SK-N-SH (cell line): Measurements from ENCODE around the gene QSOX2. TPM values are rescaled to one million over a fixed set of nuclear protein-coding genes. Genes with fewer than 3 reads are reported as not detected.

Source experiments
- CTCF ChIA-PET: fragments of 300-600, 350-600 bp; formaldehyde crosslinking; extraction: SDS; loops from one replicate; lab custom pipeline; 2021; lab: Yijun Ruan, JAX
- POLR2A ChIA-PET: fragments of 350-600 bp; sonication (Branson Sonifier 250); formaldehyde crosslinking; extraction: SDS; loops from one replicate; lab custom pipeline; 2020; ENCODE audit warnings: antibody characterized with exemption, inconsistent platforms; lab: Yijun Ruan, JAX
- DNase-seq: peaks from one replicate; pipeline ENCODE4 v3.0.0; 2012
- H2AFZ ChIP-seq: fragments of 200-600 bp; sonication (generic); 2 replicates; pipeline ENCODE4 v1.8.1; 2016; ENCODE audit warnings: antibody characterized with exemption, mild to moderate bottlenecking, low read depth
- H3F3A ChIP-seq: fragments of 200-600 bp; sonication (generic); replicated peaks from 2 replicates; pipeline ENCODE3; 2016; ENCODE audit warnings: antibody characterized with exemption, mild to moderate bottlenecking; ENCODE audit not compliant: insufficient read depth
- H3K27ac ChIP-seq, 2 experiments: fragments of 200-500 bp in 1 of 2; fragments of 200-600 bp in 1 of 2; sonication (Bioruptor generic) in 1 of 2; sonication (generic), shearing (Covaris generic) in 1 of 2; 2 replicates each; pipeline versions ENCODE4 v1.5.1 to v1.6.1; 2014 to 2016; ENCODE audit warnings: low read depth in 2 of 2, inconsistent platforms in 1 of 2, low read length in 1 of 2, mild to moderate bottlenecking in 1 of 2, mixed read lengths in 1 of 2
- H3K27me3 ChIP-seq: fragments of 200-600 bp; sonication (generic), shearing (Covaris generic); 2 replicates; pipeline ENCODE4 v1.6.1; 2016; ENCODE audit warnings: mixed run types; ENCODE audit not compliant: insufficient read depth
- H3K36me3 ChIP-seq, 2 experiments: fragments of 200-500 bp in 1 of 2; fragments of 200-600 bp in 1 of 2; sonication (Bioruptor generic) in 1 of 2; sonication (generic) in 1 of 2; replicated peaks in 1 of 2; 2 replicates each; pipeline versions ENCODE3 to v1.5.1; 2014 to 2016; ENCODE audit warnings: low read length in 1 of 2, mild to moderate bottlenecking in 1 of 2; ENCODE audit not compliant: insufficient read depth in 2 of 2, control insufficient read depth in 1 of 2
- H3K4me1 ChIP-seq, 2 experiments: fragments of 200-500 bp in 1 of 2; fragments of 200-600 bp in 1 of 2; sonication (Bioruptor generic) in 1 of 2; sonication (generic), shearing (Covaris generic) in 1 of 2; 2 replicates each; pipeline versions ENCODE4 v1.5.1 to v1.6.1; 2014 to 2016; ENCODE audit warnings: low read depth in 1 of 2, low read length in 1 of 2, mixed run types in 1 of 2; ENCODE audit not compliant: insufficient read depth in 2 of 2, control insufficient read depth in 1 of 2
- H3K4me2 ChIP-seq: fragments of 200-600 bp; sonication (generic), shearing (Covaris generic); 2 replicates; pipeline ENCODE4 v1.6.1; 2017; ENCODE audit warnings: mixed run types
- H3K4me3 ChIP-seq, 2 experiments: fragments of 200-500 bp in 1 of 2; fragments of 200-600 bp in 1 of 2; sonication (Bioruptor generic) in 1 of 2; sonication (generic), shearing (Covaris generic) in 1 of 2; 2 replicates each; pipeline versions ENCODE4 v1.5.1 to v1.8.1; 2014 to 2016; ENCODE audit warnings: low read depth in 2 of 2, inconsistent platforms in 1 of 2, low read length in 1 of 2, mild to moderate bottlenecking in 1 of 2, mixed read lengths in 1 of 2, moderate library complexity in 1 of 2
- H3K79me2 ChIP-seq: fragments of 200-600 bp; sonication (generic); 2 replicates; pipeline ENCODE4 v1.8.1; 2017; ENCODE audit warnings: mild to moderate bottlenecking; ENCODE audit not compliant: insufficient read depth
- H3K9ac ChIP-seq: fragments of 200-600 bp; sonication (generic); 2 replicates; pipeline ENCODE4 v1.6.1; 2017; ENCODE audit warnings: mixed run types
- H3K9me2 ChIP-seq: fragments of 200-600 bp; sonication (generic); 2 replicates; pipeline ENCODE4 v1.6.1; 2017; ENCODE audit warnings: mixed run types
- H3K9me3 ChIP-seq: fragments of 200-600 bp; sonication (generic); 2 replicates; pipeline ENCODE4 v1.6.1; 2017; ENCODE audit warnings: mixed run types, mild to moderate bottlenecking, moderate library complexity
- H4K20me1 ChIP-seq: fragments of 200-600 bp; sonication (generic); 2 replicates; pipeline ENCODE4 v1.6.1; 2017; ENCODE audit warnings: mild to moderate bottlenecking, mixed run types; ENCODE audit not compliant: insufficient read depth
- CHD2 ChIP-seq: fragments of 150-350 bp; IDR thresholded peaks from 2 replicates; pipeline ENCODE4 v1.6.1; 2018; ENCODE audit warnings: low read length; ENCODE audit not compliant: partially characterized antibody
- FOXJ3 ChIP-seq: sonication (generic); formaldehyde crosslinking; IDR thresholded peaks from 2 replicates; pipeline ENCODE4 v1.5.1; 2020; ENCODE audit warnings: mild to moderate bottlenecking, missing genetic modification reagents
- FOXM1 ChIP-seq: IDR thresholded peaks from 2 replicates; pipeline ENCODE4 v1.4.0; 2012; ENCODE audit warnings: low read depth, mild to moderate bottlenecking
- MEF2A ChIP-seq: IDR thresholded peaks from 2 replicates; pipeline ENCODE4 v1.4.0; 2012; ENCODE audit warnings: low read depth, borderline replicate concordance
- MXI1 ChIP-seq: IDR thresholded peaks from 2 replicates; pipeline ENCODE4 v1.6.1; 2012; ENCODE audit warnings: mild to moderate bottlenecking, low read depth, low read length, improper control_type of control experiment
- POLR2AphosphoS5 ChIP-seq: IDR thresholded peaks from 2 replicates; pipeline ENCODE4 v1.6.1; 2012; ENCODE audit warnings: low read depth, low read length
- RAD21 ChIP-seq: IDR thresholded peaks from 2 replicates; pipeline ENCODE4 v1.6.1; 2012; ENCODE audit warnings: mild to moderate bottlenecking, low read length
- RCOR1 ChIP-seq: fragments of 150-350 bp; IDR thresholded peaks from 2 replicates; pipeline ENCODE4 v1.6.1; 2017; ENCODE audit warnings: antibody characterized with exemption, low read length
- RXRA ChIP-seq: IDR thresholded peaks from 2 replicates; pipeline ENCODE4 v1.4.0; 2012; ENCODE audit warnings: low read depth, mild to moderate bottlenecking, borderline replicate concordance
- SIN3A ChIP-seq: IDR thresholded peaks from 2 replicates; pipeline ENCODE4 v1.6.1; 2012; ENCODE audit warnings: low read depth, mild to moderate bottlenecking, low read length, moderate library complexity, borderline replicate concordance
- TAF1 ChIP-seq: IDR thresholded peaks from 2 replicates; pipeline ENCODE4 v1.6.1; 2012; ENCODE audit warnings: low read depth, mild to moderate bottlenecking, low read length, moderate library complexity, borderline replicate concordance
- USF1 ChIP-seq: IDR thresholded peaks from 2 replicates; pipeline ENCODE4 v1.4.0; 2012; ENCODE audit warnings: low read depth, borderline replicate concordance
- USF2 ChIP-seq: fragments of 150-350 bp; IDR thresholded peaks from 2 replicates; pipeline ENCODE4 v1.6.1; 2017; ENCODE audit warnings: antibody characterized with exemption, low read length, low read depth, borderline replicate concordance
- YY1 ChIP-seq: IDR thresholded peaks from 2 replicates; pipeline ENCODE4 v1.4.0; 2012; ENCODE audit warnings: low read depth, mild to moderate bottlenecking
- WGBS: methylation state at CpG from one replicate; pipeline ENCODE4 v1.1.6; 2017; ENCODE audit warnings: low lambda C conversion rate; 5-methylcytosine and 5-hydroxymethylcytosine counted together
- polyA plus RNA-seq, 3 experiments: library from polyadenylated mRNA; depleted of rRNA; stranded (reverse); fragments of >200 nt; gene quantifications; 2 replicates each; pipeline ENCODE4 v1.2.3, GENCODE V29; 2012
- TF ChIP-seq, protein P1 (sequence below): IDR thresholded peaks from 2 replicates; pipeline ENCODE4; 2012
- TF ChIP-seq, protein P2 (sequence below): IDR thresholded peaks from 2 replicates; pipeline ENCODE4 v1.4.0; 2012; ENCODE audit warnings: low read depth, borderline replicate concordance
- TF ChIP-seq, protein P3 (sequence below): fragments of 150-350 bp; IDR thresholded peaks from 2 replicates; pipeline ENCODE4 v1.6.1; 2016; ENCODE audit warnings: mild to moderate bottlenecking, low read depth, low read length

The QSOX2 gene
- polyA plus RNA-seq, 1 of the 3 experiments (the other 2 are of a cell fraction) = 26.6 TPM

GRCh38 chr9:136211441-136212344 lies 33.9 kb downstream of the QSOX2 start:
- Histone ChIP-seq H3K36me3 (peaks cover 5 to 41% of the 10 kb centered on the region in 2 experiments), H3K4me2 (no peak overlapping the region), H4K20me1 (0 out of 2 replicates have a peak, but pooled peaks cover 3% of the 10 kb centered on the region), H2AFZ (no peak overlapping the region), H3K79me2 (no peaks in the 10 kb centered on the region), H3K9ac (no peak overlapping the region), H3F3A (no peaks in the 10 kb centered on the region), H3K9me3 (no peaks in the 10 kb centered on the region), H3K27me3 (no peaks in the 10 kb centered on the region), H3K4me3 (no peak overlapping the region), H3K27ac (no peak overlapping the region), H3K9me2 (no peaks in the 10 kb centered on the region), H3K4me1 (peaks cover 0 to 6% of the 10 kb centered on the region in 2 experiments; a peak in 1 of 4 replicates)
- TF ChIP-seq RXRA = no peak
- no peak for TF ChIP-seq TAF1
- no peak for TF ChIP-seq YY1
- no peak for TF ChIP-seq FOXJ3 (CRISPR knock-in tag)
- TF ChIP-seq POLR2AphosphoS5 = no peak
- no peak for TF ChIP-seq USF1
- TF ChIP-seq, protein P1, sequence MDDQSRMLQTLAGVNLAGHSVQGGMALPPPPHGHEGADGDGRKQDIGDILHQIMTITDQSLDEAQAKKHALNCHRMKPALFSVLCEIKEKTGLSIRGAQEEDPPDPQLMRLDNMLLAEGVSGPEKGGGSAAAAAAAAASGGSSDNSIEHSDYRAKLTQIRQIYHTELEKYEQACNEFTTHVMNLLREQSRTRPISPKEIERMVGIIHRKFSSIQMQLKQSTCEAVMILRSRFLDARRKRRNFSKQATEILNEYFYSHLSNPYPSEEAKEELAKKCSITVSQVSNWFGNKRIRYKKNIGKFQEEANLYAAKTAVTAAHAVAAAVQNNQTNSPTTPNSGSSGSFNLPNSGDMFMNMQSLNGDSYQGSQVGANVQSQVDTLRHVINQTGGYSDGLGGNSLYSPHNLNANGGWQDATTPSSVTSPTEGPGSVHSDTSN = no peak
- TF ChIP-seq FOXM1 = no peak
- TF ChIP-seq SIN3A = no peak
- no peak for TF ChIP-seq MXI1
- TF ChIP-seq USF2 = no peak
- TF ChIP-seq, protein P2, sequence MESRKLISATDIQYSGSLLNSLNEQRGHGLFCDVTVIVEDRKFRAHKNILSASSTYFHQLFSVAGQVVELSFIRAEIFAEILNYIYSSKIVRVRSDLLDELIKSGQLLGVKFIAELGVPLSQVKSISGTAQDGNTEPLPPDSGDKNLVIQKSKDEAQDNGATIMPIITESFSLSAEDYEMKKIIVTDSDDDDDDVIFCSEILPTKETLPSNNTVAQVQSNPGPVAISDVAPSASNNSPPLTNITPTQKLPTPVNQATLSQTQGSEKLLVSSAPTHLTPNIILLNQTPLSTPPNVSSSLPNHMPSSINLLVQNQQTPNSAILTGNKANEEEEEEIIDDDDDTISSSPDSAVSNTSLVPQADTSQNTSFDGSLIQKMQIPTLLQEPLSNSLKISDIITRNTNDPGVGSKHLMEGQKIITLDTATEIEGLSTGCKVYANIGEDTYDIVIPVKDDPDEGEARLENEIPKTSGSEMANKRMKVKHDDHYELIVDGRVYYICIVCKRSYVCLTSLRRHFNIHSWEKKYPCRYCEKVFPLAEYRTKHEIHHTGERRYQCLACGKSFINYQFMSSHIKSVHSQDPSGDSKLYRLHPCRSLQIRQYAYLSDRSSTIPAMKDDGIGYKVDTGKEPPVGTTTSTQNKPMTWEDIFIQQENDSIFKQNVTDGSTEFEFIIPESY = no peak
- TF ChIP-seq, protein P3, sequence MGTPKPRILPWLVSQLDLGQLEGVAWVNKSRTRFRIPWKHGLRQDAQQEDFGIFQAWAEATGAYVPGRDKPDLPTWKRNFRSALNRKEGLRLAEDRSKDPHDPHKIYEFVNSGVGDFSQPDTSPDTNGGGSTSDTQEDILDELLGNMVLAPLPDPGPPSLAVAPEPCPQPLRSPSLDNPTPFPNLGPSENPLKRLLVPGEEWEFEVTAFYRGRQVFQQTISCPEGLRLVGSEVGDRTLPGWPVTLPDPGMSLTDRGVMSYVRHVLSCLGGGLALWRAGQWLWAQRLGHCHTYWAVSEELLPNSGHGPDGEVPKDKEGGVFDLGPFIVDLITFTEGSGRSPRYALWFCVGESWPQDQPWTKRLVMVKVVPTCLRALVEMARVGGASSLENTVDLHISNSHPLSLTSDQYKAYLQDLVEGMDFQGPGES = no peak
- no peak for TF ChIP-seq CHD2
- no peak for TF ChIP-seq RCOR1
- TF ChIP-seq RAD21 = no peak
- TF ChIP-seq MEF2A = no peak
- CTCF ChIA-PET = interaction anchor here (0.7 to 4.8 kb wide), 2 partner anchors 15 to 56 kb away, joined by 3 to 32 read pairs; no protein-coding TSS in a partner anchor
- POLR2A ChIA-PET = no interaction called here
- 90% methylated on average over 28 of the region's 35 CpGs for WGBS
- no peak for DNase-seq
